ENCODE data around the gene RALGAPA1.

GRCh38 chr14:35637851-35638250 is 171.2 kb downstream of the RALGAPA1 start:
- no peak for TF ChIP-seq POLR2A (IDR thresholded peaks at IDR 0.05)
- no peak for TF ChIP-seq CTCF (IDR thresholded peaks at IDR 0.05)
